ENCODE results near the gene ZCCHC24. TPM values are rescaled to one million over a fixed set of nuclear protein-coding genes. Genes with fewer than 3 reads are reported as not detected.

ZCCHC24 gene
- total RNA-seq, 2 donors from 2014 or later, result 14.0 to 19.8 TPM

DNA sequence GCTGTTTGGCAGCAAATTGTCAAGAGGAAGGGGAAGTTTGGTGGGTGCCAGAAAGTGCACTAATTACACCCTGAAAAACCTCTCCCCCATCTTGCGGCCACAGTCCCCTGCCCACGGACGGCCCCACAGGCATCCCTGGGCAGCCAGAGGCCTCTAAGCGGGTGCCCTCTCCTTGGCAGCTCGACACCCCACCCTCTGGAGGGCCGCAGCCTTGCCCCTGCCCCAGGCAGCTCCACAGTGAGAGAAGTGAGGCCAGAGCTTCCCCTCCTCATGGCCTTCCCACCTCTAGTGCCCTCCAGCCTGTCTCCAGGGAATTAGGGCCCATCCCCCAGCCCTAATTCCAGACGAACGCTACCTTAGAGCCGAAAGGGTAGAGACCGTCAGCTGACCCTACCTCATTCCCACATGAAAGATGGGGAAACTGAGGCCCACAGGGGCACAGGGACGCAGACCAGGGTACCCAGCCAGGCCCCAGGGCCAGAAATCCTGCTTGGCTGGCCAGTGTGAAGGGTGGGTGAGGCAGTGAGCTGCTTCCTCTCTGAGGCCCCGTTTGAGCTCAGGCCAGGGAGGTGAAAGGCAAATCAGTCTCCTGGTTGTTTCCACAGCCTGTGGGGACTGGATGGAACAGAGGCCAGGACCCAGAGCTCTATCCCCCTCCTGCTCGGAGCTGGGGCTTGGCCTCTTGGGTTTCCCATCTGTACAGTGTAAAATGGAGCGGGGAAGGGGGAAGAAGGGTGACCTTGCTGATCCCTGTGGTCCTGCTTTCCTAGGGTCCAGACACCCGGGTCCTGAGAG lies 10.0 kb downstream of the ZCCHC24 start:
- TF ChIP-seq POLR2A (IDR thresholded peaks at IDR 0.05) (no peak), CTCF (IDR thresholded peaks at IDR 0.05) (no peak)
- Histone ChIP-seq H3K36me3 (replicated peaks in 1 of 2; ENCODE audit: insufficient read depth in 1 of 2, low read depth in 2 of 2) (no peaks in the 10 kb centered on the region), H3K27ac (peak overlapping the region; percentile 12 to 37 (median 17)), H3K9me3 (no peaks in the 10 kb centered on the region), H3K4me3 (no peak overlapping the region), H3K27me3 (no peaks in the 10 kb centered on the region), H3K4me1 (peaks cover 10% of the 10 kb centered on the region)
- WGBS, 2 donors, result 76 to 94% methylated on average over 8 to 15 of the region's 15 CpGs
- intact Hi-C loops (cut with DNase I), result no loop called here
- ATAC-seq (no peak), DNase-seq (no peak)

DNA sequence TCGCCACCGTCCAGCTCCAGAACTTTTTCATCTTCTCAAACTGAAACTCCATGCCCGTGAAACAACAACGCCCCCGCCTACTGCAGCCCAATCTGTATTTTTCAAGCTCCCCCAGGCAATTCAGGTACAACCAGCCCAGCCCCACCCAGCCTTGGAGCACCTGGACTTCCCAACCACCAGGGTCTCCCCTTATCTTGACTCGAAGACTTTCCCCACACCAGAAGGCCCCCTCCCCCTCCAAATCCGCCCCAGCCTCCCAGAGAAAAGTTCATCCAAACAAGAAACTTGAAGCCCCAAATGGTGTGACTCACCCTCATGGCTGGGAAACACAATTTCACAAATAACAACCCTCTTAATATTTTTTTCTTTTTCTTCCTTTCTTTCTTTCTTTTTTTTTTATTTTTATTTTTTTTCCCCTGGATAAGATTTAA lies 10.6 kb downstream of the ZCCHC24 start:
- no peaks in the 10 kb centered on the region for H3K36me3 ChIP-seq (replicated peaks in 1 of 2; ENCODE audit: insufficient read depth in 1 of 2, low read depth in 2 of 2)
- intact Hi-C loops (cut with DNase I), result no loop called here
- no peaks in the 10 kb centered on the region for H3K27me3 ChIP-seq
- no peaks in the 10 kb centered on the region for H3K9me3 ChIP-seq
- H3K4me1 ChIP-seq, result peaks cover 10% of the 10 kb centered on the region
- no peak overlapping the region for H3K4me3 ChIP-seq
- H3K27ac ChIP-seq, result peak overlapping the region in 1 of 4 donors; percentile 37
- ATAC-seq, result no peak
- TF ChIP-seq POLR2A (IDR thresholded peaks at IDR 0.05), result no peak
- no peak for TF ChIP-seq CTCF (IDR thresholded peaks at IDR 0.05)
- WGBS, 2 donors, result 83 to 89% methylated on average over 7 of the region's 7 CpGs
- DNase-seq, result no peak

DNA sequence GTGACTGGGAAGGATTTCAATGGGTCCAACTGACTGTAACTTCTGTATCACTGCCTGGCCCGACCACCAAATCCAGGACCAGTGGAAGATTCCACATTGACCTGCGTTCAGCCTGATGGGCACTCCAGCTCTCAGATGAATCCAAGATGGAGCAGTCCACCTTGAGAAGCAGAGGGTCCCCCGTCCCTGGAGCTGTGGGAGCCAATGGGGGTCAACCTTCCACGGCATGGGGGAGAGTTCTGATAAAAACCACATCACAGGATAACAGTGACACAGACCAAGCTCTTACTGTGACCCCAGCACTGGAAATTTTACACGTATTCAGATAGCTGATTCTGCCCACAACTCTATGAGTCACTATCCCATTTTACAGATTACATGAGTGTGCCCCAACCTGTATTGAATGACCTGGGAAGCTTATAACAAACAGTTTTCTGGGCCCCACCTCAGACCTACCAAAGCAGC lies 11.2 kb downstream of the ZCCHC24 start:
- H3K4me1 ChIP-seq, result peaks cover 10% of the 10 kb centered on the region

GRCh38 chr10:79433324-79434222 lies 11.9 kb downstream of the ZCCHC24 start:
- Histone ChIP-seq H3K4me3 (no peak overlapping the region), H3K27me3 (no peaks in the 10 kb centered on the region), H3K36me3 (replicated peaks in 1 of 2; ENCODE audit: insufficient read depth in 1 of 2, low read depth in 2 of 2) (no peaks in the 10 kb centered on the region), H3K4me1 (peaks cover 10% of the 10 kb centered on the region), H3K27ac (no peak overlapping the region), H3K9me3 (no peaks in the 10 kb centered on the region)
- ATAC-seq (no peak), DNase-seq (no peak)
- 86 to 87% methylated on average over 6 to 12 of the region's 13 CpGs for WGBS, 2 donors
- no peak for TF ChIP-seq POLR2A (IDR thresholded peaks at IDR 0.05)
- TF ChIP-seq CTCF (IDR thresholded peaks at IDR 0.05), result no peak
- intact Hi-C loops (cut with DNase I), result no loop called here

More for the DNA sequence above, 11.2 kb downstream of the ZCCHC24 start:
- intact Hi-C loops (cut with DNase I), result no loop called here
- Histone ChIP-seq H3K27me3 (no peaks in the 10 kb centered on the region), H3K36me3 (replicated peaks in 1 of 2; ENCODE audit: insufficient read depth in 1 of 2, low read depth in 2 of 2) (no peaks in the 10 kb centered on the region), H3K27ac (no peak overlapping the region), H3K4me3 (no peak overlapping the region), H3K9me3 (no peaks in the 10 kb centered on the region)
- TF ChIP-seq CTCF (IDR thresholded peaks at IDR 0.05) (no peak), POLR2A (IDR thresholded peaks at IDR 0.05) (no peak)
- ATAC-seq, result no peak
- 84 to 91% methylated on average over 4 to 5 of the region's 5 CpGs for WGBS, 2 donors
- no peak for DNase-seq
